Measurements from ENCODE around the gene OSBPL1A. TPM values are rescaled to one million over a fixed set of nuclear protein-coding genes. Genes with fewer than 3 reads are reported as not detected.

The OSBPL1A gene
- total RNA-seq, 1 donor from 2014 or later: 16.4 TPM

GRCh38 chr18:24198461-24198860 lies 199.2 kb downstream of the OSBPL1A start:
- Mint-ChIP-seq H3K9me3 (ENCODE audit: unreplicated experiment) (no peaks in the 10 kb centered on the region), H3K4me1 (ENCODE audit: unreplicated experiment) (no peaks in the 10 kb centered on the region), H3K4me3 (ENCODE audit: unreplicated experiment) (no peak overlapping the region), H3K36me3 (ENCODE audit: low read depth, unreplicated experiment) (no peaks in the 10 kb centered on the region), H3K27ac (ENCODE audit: unreplicated experiment) (no peak overlapping the region), H3K27me3 (ENCODE audit: unreplicated experiment) (no peaks in the 10 kb centered on the region)
- TF ChIP-seq CTCF (IDR thresholded peaks at IDR 0.05; ENCODE audit: unreplicated experiment): no peak
- no peak for DNase-seq (ENCODE audit: low spot score)

- no peak overlapping the region for H3K27ac Mint-ChIP-seq (ENCODE audit: unreplicated experiment)
- H3K9me3 Mint-ChIP-seq (ENCODE audit: unreplicated experiment): no peaks in the 10 kb centered on the region
- no peaks in the 10 kb centered on the region for H3K36me3 Mint-ChIP-seq (ENCODE audit: low read depth, unreplicated experiment)
- no peak overlapping the region for H3K4me3 Mint-ChIP-seq (ENCODE audit: unreplicated experiment)
- no peak for DNase-seq (ENCODE audit: low spot score)
- H3K4me1 Mint-ChIP-seq (ENCODE audit: unreplicated experiment): peaks cover 5% of the 10 kb centered on the region
- no peaks in the 10 kb centered on the region for H3K27me3 Mint-ChIP-seq (ENCODE audit: unreplicated experiment)
- no peak for TF ChIP-seq CTCF (IDR thresholded peaks at IDR 0.05; ENCODE audit: unreplicated experiment)
These were observed 200.2 kb downstream of the OSBPL1A start for GRCh38 chr18:24197412-24197811.

- no peak overlapping the region for H3K27ac Mint-ChIP-seq (ENCODE audit: unreplicated experiment)
- no peaks in the 10 kb centered on the region for H3K36me3 Mint-ChIP-seq (ENCODE audit: low read depth, unreplicated experiment)
- no peak for DNase-seq (ENCODE audit: low spot score)
- H3K4me1 Mint-ChIP-seq (ENCODE audit: unreplicated experiment): peaks cover 6% of the 10 kb centered on the region
- H3K4me3 Mint-ChIP-seq (ENCODE audit: unreplicated experiment): no peak overlapping the region
- TF ChIP-seq CTCF (IDR thresholded peaks at IDR 0.05; ENCODE audit: unreplicated experiment): no peak
- no peaks in the 10 kb centered on the region for H3K9me3 Mint-ChIP-seq (ENCODE audit: unreplicated experiment)
- H3K27me3 Mint-ChIP-seq (ENCODE audit: unreplicated experiment): no peaks in the 10 kb centered on the region
These were observed 200.9 kb downstream of the OSBPL1A start for GRCh38 chr18:24196764-24197163.

GRCh38 chr18:24195296-24196053 lies 202.1 kb downstream of the OSBPL1A start:
- Mint-ChIP-seq H3K27ac (ENCODE audit: unreplicated experiment) (no peak overlapping the region), H3K9me3 (ENCODE audit: unreplicated experiment) (no peaks in the 10 kb centered on the region), H3K4me1 (ENCODE audit: unreplicated experiment) (peaks cover 6% of the 10 kb centered on the region), H3K4me3 (ENCODE audit: unreplicated experiment) (no peak overlapping the region), H3K27me3 (ENCODE audit: unreplicated experiment) (no peaks in the 10 kb centered on the region), H3K36me3 (ENCODE audit: low read depth, unreplicated experiment) (no peaks in the 10 kb centered on the region)
- DNase-seq (ENCODE audit: low spot score): no peak
- TF ChIP-seq CTCF (IDR thresholded peaks at IDR 0.05; ENCODE audit: unreplicated experiment): no peak

- Mint-ChIP-seq H3K4me1 (ENCODE audit: unreplicated experiment) (peaks cover 12% of the 10 kb centered on the region), H3K27ac (ENCODE audit: unreplicated experiment) (no peak overlapping the region), H3K4me3 (ENCODE audit: unreplicated experiment) (no peak overlapping the region), H3K27me3 (ENCODE audit: unreplicated experiment) (no peaks in the 10 kb centered on the region), H3K36me3 (ENCODE audit: low read depth, unreplicated experiment) (no peaks in the 10 kb centered on the region), H3K9me3 (ENCODE audit: unreplicated experiment) (no peaks in the 10 kb centered on the region)
- no peak for DNase-seq (ENCODE audit: low spot score)
- no peak for TF ChIP-seq CTCF (IDR thresholded peaks at IDR 0.05; ENCODE audit: unreplicated experiment)
These were observed 207.0 kb downstream of the OSBPL1A start for GRCh38 chr18:24190590-24190989.

All from endothelial cell (in vitro differentiated cells).